ENCODE results near the gene SLC5A5.

Gene SLC5A5

DNA sequence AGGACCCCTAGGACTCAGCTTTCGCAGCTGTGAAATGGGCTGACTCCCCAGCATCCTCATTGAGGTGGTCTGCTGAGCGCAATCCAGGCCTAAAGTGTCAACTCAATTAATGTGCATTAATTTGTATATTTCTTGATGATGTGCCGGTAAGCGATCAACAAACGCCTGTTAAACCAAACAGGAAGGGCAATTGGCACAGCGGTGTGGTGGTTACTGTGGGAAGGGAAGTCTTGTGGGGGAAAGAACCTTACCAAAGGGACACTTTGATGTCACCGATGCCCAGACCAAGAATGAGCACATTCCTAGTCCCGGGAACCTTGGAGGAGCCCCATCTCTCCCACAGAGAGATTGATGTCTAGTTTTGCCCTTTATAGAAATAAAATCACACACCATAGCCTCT, 25.6 kb upstream of the SLC5A5 start:
- DNase-seq (ENCODE audit: extremely low read depth in 1 of 2, low read depth in 1 of 2): peak in 1 of 2 donors; percentile 20

DNA sequence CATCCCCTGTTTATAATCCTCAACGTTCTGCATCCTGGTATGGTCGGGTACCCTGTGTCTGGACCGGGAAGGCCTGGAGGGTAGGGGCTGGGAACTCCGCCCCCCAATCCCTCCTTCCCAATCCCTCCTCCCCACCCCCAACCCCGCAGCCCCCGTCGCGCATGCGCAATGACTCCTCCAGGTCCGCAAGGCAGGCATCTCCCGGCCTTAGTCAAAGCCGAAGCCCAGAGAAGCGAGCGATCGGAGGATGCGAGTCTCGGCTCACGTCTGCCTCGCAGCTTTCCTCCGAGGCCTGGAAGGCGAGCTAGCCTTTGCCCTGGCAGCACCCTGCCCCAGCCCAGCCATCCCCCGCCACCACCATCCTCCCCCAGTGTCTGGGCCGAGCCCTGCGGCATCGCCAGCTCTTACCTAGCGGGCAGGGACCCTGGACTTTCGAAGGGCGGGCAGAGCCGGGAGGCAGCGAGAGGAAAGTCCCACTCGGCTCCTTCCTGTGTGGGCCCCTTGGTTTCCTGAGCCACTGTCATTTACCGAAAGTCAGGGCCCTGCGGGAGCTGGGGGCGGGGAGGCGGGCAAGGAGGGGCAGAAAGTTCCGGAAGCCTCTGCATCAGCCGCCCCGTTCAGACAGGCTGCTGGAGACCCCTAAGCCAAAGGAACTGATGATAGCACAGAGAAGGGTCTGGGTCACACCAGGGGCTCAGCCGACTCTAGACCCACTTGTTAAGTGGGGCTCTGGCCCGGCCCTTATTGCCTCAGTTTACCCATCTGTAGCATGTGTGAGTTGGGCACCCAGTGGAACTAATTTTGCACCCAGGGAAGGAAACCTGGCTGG, 24.0 kb upstream of the SLC5A5 start, which contains the start of gene JAK3:
Gene JAK3, minus strand, starts transcription at position 445 of the 829 bp plus-strand sequence. CDS start 3,565 bp downstream, outside the sequence.
- peak; percentile 59 to 77 for DNase-seq (ENCODE audit: extremely low read depth in 1 of 2, low read depth in 1 of 2)

DNA sequence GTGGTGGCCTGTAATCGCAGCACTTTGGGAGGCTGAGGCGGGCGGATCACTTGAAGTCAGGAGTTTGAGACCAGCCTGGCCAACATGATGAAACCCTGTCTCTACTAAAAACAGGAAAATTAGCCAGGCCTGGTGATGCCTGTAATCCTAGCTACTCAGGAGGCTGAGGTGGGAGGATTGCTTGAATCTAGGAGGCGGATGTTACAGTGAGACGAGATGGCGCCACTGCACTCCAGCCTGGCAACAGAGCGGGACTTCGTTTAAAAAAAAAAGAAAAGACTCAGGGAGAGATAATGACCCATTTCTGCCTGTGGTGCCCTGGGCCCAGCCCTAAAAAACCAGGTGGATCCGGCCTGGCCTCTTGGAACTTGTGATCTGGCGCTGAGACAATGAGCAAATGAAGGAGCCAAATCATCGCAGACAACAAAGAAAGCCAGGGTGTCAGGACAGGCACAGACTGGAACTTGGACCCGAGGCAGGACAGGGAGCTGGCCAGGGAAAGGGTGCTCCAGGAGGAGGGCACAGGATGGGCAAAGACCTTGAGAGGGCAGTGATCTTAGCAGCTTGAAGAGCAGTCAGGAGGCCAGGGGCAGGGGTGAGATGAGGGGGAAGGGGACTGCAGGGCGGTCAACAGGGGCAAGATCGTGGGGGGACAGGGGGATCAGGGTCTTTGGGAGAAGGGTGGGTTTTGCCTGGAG, 23.0 kb upstream of the SLC5A5 start:
- no peak for DNase-seq (ENCODE audit: extremely low read depth in 1 of 2, low read depth in 1 of 2)

DNA sequence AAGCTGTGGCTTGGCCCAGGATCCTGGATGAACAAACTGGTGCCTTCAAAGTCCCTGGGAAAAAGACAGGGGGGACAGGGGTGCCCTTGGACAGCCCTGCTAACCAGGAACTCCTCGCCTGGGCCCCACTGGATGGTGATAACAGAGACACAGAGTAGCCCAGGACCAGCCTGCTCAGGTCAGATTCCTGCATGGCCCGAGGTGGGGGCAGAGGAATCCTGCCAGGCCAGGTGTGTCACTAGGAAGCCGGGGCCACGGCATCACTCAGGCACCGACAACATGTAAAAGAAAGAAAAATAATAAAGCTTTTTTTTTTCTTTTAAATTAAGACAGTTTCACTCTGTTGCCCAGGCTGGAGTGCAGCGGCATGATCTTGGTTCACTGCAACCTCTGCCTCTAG, 17.7 kb upstream of the SLC5A5 start:
- no peak for DNase-seq (ENCODE audit: extremely low read depth in 1 of 2, low read depth in 1 of 2)

GRCh38 chr19:17855280-17856152, 16.2 kb upstream of the SLC5A5 start:
- DNase-seq (ENCODE audit: extremely low read depth in 1 of 2, low read depth in 1 of 2): peak; percentile 80 to 88

DNA sequence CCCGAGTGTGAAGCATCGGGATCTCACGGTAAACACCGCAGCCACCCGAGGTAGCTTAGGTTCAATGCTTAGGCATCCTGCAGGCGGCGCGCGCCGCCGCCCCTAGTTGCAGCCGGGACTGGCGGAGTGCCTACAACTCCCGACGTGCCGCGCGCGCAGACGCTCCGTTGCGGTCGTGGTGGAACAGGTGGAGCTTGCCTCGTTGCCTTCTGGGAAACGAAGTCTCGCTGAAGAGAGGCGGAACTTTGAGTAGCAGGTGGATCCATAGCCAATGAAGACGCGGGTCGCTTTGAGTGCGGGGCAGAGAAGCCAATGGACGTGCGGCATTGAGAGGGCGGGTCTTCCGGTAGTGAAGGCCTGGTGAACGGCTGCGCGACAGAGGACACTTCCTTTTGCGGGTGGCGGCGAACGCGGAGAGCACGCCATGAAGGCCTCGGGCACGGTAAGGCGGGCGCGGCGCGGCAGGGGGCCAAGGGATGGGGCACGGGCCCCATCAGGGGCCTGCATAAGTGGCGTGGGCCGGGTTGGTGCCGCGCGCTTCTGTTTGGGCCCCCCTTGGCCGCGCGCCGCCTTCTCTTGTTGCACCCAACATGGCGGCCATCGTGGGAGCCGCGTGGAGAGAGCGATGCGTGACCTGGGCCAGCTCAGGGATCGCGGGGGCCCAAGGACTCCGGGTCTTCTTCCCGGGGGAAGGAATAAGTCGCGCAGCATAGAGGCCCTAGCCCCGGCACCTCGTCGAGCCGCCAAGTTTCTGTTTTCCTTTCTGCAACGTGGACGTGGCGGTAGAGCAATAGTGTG, 12.0 kb upstream of the SLC5A5 start, which contains the start of gene RPL18A:
Gene RPL18A, plus strand, starts transcription at position 378 of the 798 bp plus-strand sequence. Its CDS starts 47 bp downstream, at position 425.
- peak; percentile 93 to 97 for DNase-seq (ENCODE audit: extremely low read depth in 1 of 2, low read depth in 1 of 2)

- no peak for DNase-seq (ENCODE audit: extremely low read depth in 1 of 2, low read depth in 1 of 2)
Observed at GRCh38 chr19:17860331-17860992, 11.3 kb upstream of the SLC5A5 start.

DNA sequence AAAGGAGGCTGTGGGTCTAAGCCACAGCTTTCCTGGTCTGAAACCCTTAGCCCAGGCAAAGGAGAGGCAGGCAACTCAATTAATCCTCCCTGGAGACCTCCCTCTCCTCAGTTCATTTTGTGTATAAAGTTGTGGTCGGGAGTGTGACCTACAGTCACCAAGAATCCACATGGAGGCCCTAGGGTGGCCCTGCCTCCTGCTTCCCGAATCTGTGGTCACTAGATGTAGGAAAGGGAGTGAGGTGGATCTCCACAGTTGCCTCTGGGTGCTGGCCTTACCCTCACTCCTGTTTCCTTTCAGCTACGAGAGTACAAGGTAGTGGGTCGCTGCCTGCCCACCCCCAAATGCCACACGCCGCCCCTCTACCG, 10.8 kb upstream of the SLC5A5 start:
- no peak for DNase-seq (ENCODE audit: extremely low read depth in 1 of 2, low read depth in 1 of 2)

DNA sequence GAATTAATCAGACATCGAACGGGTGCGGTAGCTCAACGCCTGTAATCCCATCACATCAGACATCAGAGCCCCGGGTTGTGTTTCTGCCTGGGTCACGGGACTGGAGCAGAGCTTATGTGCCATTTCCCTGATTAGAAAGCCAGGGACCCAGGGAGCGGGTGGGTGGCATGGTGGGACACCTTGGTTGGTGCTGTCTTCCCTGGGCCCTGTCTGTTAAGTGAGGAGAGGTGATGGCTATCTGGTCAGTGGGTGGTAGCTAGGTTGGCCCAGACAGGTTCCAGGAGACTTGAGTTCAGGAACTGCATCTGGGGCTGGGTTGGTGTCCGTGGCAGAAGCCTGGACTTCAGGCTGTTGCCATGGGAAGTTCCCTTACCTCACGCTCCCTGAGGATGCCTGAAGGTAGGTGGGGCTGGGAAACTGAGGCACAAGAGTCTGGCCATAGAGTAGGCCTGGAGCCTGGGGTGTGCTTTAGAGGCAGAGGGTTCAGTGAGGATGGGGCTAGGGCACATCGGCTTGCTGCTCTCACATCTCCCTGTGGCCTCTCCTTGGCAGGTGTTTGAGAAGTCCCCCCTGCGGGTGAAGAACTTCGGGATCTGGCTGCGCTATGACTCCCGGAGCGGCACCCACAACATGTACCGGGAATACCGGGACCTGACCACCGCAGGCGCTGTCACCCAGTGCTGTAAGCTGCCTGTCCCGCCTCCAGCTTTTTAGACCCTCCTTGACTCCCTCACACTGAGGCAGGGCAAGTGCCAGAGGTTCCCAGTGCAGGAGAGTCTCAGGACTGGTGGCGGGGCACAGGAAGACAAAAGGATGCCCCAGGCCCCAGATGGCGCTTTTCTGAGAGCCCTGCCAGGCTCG, 10.0 kb upstream of the SLC5A5 start:
- no peak for DNase-seq (ENCODE audit: extremely low read depth in 1 of 2, low read depth in 1 of 2)

DNA sequence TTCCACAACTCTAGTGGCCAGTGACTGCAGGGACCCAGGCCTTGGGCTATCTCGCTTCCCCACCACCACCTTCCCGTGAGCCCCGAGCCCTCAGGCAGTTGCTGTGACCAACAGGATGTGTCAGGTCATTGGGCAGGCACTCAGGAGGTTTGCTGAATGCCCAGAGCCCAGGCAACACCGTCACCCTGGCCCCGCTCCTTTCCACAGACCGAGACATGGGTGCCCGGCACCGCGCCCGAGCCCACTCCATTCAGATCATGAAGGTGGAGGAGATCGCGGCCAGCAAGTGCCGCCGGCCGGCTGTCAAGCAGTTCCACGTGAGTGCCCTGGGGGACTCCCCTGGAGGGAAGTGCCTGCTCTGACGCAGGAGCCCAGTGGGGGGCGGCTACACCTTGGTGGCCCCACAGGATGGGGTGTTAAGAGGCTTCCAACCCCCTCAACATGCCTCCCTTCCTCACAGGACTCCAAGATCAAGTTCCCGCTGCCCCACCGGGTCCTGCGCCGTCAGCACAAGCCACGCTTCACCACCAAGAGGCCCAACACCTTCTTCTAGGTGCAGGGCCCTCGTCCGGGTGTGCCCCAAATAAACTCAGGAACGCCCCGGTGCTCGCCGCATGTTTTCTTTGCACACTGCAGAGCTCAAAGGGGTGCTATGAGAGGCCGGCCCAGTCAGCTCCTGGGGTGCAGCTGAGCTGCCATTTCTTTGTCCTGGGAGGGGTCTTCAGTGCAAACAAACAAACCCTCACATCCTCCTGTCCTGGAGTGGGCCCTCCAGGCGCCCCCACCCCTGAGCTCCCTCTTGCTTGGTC, 8.8 kb upstream of the SLC5A5 start:
- DNase-seq (ENCODE audit: extremely low read depth in 1 of 2, low read depth in 1 of 2): no peak

GRCh38 chr19:17863520-17864182, 8.1 kb upstream of the SLC5A5 start:
- no peak for DNase-seq (ENCODE audit: extremely low read depth in 1 of 2, low read depth in 1 of 2)

DNA sequence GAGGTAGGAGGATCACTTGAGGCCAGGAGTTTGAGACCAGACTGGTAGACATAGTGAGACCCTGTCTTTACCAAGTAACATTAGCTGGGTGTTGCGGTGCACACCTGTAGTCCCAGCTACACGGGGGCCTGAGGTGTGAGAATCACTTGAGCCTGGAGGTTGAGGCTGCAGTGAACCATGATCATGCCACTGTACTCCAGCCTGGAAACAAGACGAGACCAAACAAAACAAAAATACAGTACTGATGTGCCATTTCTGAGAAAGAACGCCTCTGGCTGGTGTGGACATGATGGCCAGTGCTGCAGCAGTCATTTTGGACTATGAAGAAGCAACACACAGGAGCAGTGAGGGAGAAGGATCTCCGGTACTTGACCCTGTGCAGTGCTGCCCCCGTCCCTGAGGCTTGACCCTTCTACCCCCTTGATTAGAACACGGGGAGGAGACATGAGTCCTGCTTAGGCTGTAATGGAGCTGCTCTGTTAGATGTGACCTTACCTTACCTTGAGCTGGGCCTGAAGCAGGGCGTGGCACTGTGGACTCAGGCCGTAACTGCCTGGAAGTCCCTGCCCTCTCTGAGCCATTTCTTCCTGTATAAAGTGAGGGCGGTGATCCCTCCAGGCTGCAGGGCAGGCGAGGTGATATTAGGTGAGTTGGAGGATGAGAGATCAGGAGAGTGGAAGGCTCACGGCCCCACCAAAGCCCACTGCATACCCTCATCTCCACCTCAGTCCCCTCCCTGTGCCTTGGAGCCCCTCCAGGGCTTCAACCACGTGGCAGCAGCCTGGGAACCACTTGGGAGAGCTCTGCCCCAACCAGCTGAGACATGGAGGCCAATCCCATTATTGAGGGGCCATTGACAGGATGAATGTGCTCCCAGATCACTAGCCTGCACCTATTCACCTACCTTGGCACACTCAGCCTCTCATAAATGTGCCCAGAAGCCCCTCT, 6.1 kb upstream of the SLC5A5 start:
- DNase-seq (ENCODE audit: extremely low read depth in 1 of 2, low read depth in 1 of 2): no peak

- no peak for DNase-seq (ENCODE audit: extremely low read depth in 1 of 2, low read depth in 1 of 2)
Observed at GRCh38 chr19:17866312-17866963, 5.3 kb upstream of the SLC5A5 start.

DNA sequence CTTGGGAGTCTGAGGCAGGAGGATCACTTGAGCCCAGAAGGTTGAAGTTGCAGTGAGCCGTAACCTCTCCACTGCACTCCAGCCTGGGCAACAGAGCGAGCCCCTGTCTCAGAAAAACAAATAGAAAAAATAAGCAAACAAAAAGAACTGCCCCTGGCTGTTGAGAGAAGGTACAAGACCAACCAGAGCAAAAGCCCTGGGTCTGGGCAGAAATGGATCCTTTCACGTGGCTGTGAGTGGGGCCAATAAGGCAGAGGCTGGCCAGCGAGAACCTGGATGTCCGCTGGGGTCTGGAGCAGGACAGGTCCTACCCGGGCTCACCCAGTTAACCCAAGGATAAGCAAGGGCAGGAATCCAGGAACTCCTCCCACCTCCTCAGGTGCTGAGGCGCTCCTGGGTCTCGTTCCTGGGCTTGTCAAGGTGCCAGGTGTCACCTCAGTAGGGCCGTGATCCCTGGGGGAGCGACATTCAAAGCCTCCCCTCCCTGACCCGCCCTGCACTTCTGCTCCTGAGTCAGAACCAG, 4.7 kb upstream of the SLC5A5 start:
- DNase-seq (ENCODE audit: extremely low read depth in 1 of 2, low read depth in 1 of 2): no peak

DNA sequence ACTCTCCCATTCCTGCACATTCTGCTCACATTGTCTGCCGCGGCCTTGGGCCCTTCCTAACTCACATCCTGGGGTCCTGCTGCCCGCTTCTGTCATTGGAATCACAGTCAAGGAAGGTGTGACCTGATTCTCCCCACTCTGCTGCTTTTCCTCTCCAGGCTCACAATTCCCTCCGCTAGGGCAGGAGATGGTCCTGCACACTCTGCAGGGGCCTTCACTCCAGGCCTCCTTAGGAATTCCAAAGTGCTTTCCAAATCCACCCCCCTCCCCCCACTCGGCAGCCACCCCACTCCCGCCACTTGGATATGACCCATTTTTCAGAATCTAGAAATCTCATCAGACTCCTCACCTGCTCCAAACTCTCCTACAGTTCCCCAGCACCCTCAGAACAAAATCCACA, 3.1 kb upstream of the SLC5A5 start:
- no peak for DNase-seq (ENCODE audit: extremely low read depth in 1 of 2, low read depth in 1 of 2)
